T-helper 17 cell (primary cell): ENCODE results near the gene ELFN1. TPM values are rescaled to one million over a fixed set of nuclear protein-coding genes. Genes with fewer than 3 reads are reported as not detected.

ENCODE experiments used
- ATAC-seq: fragments of 150-1000 bp; cut with Tn5 transposase; 2 replicates; pipeline ENCODE4 v1.10.0; 2021; ENCODE audit warnings: mild to moderate bottlenecking, moderate library complexity
- DNase-seq, 3 donors: peaks; one replicate each; pipeline versions ENCODE4 v3.0.0 to v3.0.0-alpha.2; 2020 to 2021
- H3K9me3 ChIP-seq: one replicate; pipeline ENCODE4 v1.7.0; 2013; ENCODE audit warnings: low read length, mild to moderate bottlenecking; ENCODE audit not compliant: control insufficient read depth, poor library complexity, severe bottlenecking
- H3K27ac Mint-ChIP-seq: one replicate; pipeline ENCODE4 v1.8.0; 2022; ENCODE audit warnings: mild to moderate bottlenecking, moderate library complexity, mixed read lengths
- H3K27me3 Mint-ChIP-seq: one replicate; pipeline ENCODE4 v1.8.0; 2022; ENCODE audit warnings: mixed read lengths
- H3K36me3 Mint-ChIP-seq: one replicate; pipeline ENCODE4 v1.8.0; 2022; ENCODE audit warnings: low read depth, mixed read lengths
- H3K4me1 Mint-ChIP-seq: one replicate; pipeline ENCODE4 v1.8.0; 2022; ENCODE audit warnings: mild to moderate bottlenecking, mixed read lengths
- H3K4me3 Mint-ChIP-seq: one replicate; pipeline ENCODE4 v1.8.0; 2022; ENCODE audit warnings: mild to moderate bottlenecking, moderate library complexity, mixed read lengths
- total RNA-seq, 4 donors: library from RNA in 2 of 4; stranded (reverse) in 2 of 4; gene quantifications; one replicate each; pipeline ENCODE4 v1.2.3 and lab custom pipeline; 2022 to 2026

The ELFN1 gene
- total RNA-seq, 2 donors from 2014 or later, result not detected

- Mint-ChIP-seq H3K4me3 (no peak overlapping the region), H3K36me3 (peaks cover 2% of the 10 kb centered on the region), H3K4me1 (no peaks in the 10 kb centered on the region), H3K27me3 (peaks cover 13% of the 10 kb centered on the region), H3K27ac (no peak overlapping the region)
- ATAC-seq, result no peak
- no peaks in the 10 kb centered on the region for H3K9me3 ChIP-seq
- no peak for DNase-seq
Measured at GRCh38 chr7:1637155-1637554, 32.9 kb upstream of the ELFN1 start.

GRCh38 chr7:1638215-1638661 is 31.8 kb upstream of the ELFN1 start:
- DNase-seq (no peak), ATAC-seq (no peak)
- Mint-ChIP-seq H3K27me3 (peaks cover 8% of the 10 kb centered on the region), H3K36me3 (peaks cover 2% of the 10 kb centered on the region), H3K27ac (no peak overlapping the region), H3K4me3 (no peak overlapping the region), H3K4me1 (peaks cover 2% of the 10 kb centered on the region)
- H3K9me3 ChIP-seq, result no peaks in the 10 kb centered on the region

DNA sequence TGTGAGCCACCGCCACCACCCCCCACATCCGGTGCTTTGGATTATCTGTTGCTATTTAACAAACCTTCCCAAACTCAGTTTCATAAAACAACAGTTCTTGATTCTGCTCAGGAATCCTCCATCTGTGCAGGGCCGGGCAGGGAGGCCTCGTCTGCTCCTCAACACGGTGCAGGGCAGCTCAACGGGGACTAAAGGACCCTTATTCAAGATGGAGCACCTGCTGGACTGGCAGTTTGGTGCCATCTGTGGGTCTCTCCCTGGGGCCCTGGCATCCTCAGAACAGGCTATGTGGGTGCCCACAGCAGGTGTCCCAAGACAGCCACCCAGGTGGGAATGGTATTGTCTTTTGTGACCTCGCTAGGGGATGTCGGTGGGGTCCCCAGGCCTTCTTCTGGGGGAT is 31.0 kb upstream of the ELFN1 start:
- H3K27ac Mint-ChIP-seq, result no peak overlapping the region
- H3K36me3 Mint-ChIP-seq, result peaks cover 2% of the 10 kb centered on the region
- H3K27me3 Mint-ChIP-seq, result peaks cover 12% of the 10 kb centered on the region
- no peak overlapping the region for H3K4me3 Mint-ChIP-seq
- H3K9me3 ChIP-seq, result no peaks in the 10 kb centered on the region
- ATAC-seq (no peak), DNase-seq (no peak)
- H3K4me1 Mint-ChIP-seq, result peaks cover 2% of the 10 kb centered on the region

- peaks cover 2% of the 10 kb centered on the region for H3K4me1 Mint-ChIP-seq
- H3K9me3 ChIP-seq, result no peaks in the 10 kb centered on the region
- peaks cover 2% of the 10 kb centered on the region for H3K36me3 Mint-ChIP-seq
- DNase-seq (no peak), ATAC-seq (no peak)
- H3K4me3 Mint-ChIP-seq, result no peak overlapping the region
- peaks cover 18% of the 10 kb centered on the region for H3K27me3 Mint-ChIP-seq
- H3K27ac Mint-ChIP-seq, result no peak overlapping the region
Measured at GRCh38 chr7:1639532-1640175, 30.4 kb upstream of the ELFN1 start.

DNA sequence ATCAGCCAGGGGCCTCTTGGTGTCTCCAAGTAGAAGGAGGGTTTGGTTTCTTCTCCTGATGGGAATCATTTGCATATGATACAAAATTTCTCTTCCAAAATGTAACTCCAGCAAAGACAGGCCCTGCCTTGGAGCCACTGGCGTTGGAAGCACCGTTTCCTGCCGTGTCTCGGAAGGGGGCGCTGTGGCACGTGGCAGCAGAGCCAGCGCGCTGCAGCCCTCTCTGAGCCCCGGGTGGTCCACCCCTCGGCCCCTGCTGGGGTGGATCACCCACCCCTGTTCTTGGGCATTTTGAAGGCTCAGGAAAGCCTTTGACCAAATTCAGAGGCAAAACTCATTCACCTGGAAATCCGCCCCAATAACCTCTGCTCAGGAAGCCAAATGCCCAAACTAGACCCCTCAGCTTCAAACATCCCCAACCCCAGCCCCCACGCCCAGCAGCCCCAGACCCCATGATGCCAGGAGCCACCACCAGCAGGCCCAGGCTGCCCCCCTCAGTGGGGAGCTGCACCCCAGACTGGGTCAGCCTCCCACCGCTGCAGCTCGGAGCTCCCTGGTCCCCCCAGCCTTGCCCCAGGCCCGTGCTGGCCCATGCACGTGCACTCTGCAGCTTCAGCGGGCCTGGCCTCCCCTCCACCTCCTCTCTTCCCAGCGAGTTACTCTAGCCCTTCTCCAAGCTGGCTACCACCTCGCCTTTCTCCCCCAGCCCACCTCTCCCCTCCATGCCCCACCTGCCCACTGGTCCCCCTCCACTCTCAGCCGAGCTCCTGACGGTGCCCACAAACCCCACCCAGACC is 29.5 kb upstream of the ELFN1 start:
- no peak for DNase-seq
- peaks cover 2% of the 10 kb centered on the region for H3K4me1 Mint-ChIP-seq
- H3K27ac Mint-ChIP-seq, result no peak overlapping the region
- H3K9me3 ChIP-seq, result no peaks in the 10 kb centered on the region
- ATAC-seq, result no peak
- H3K36me3 Mint-ChIP-seq, result peaks cover 2% of the 10 kb centered on the region
- H3K4me3 Mint-ChIP-seq, result no peak overlapping the region
- peaks cover 21% of the 10 kb centered on the region for H3K27me3 Mint-ChIP-seq

GRCh38 chr7:1641173-1641572 is 28.9 kb upstream of the ELFN1 start:
- no peaks in the 10 kb centered on the region for H3K9me3 ChIP-seq
- H3K27ac Mint-ChIP-seq, result no peak overlapping the region
- no peak overlapping the region for H3K4me3 Mint-ChIP-seq
- peaks cover 2% of the 10 kb centered on the region for H3K4me1 Mint-ChIP-seq
- peaks cover 21% of the 10 kb centered on the region for H3K27me3 Mint-ChIP-seq
- no peak for ATAC-seq
- H3K36me3 Mint-ChIP-seq, result peaks cover 2% of the 10 kb centered on the region
- DNase-seq, result no peak

- H3K9me3 ChIP-seq, result no peaks in the 10 kb centered on the region
- DNase-seq (no peak), ATAC-seq (no peak)
- Mint-ChIP-seq H3K27ac (no peak overlapping the region), H3K4me3 (no peak overlapping the region), H3K36me3 (peaks cover 2% of the 10 kb centered on the region), H3K4me1 (peaks cover 2% of the 10 kb centered on the region), H3K27me3 (peaks cover 21% of the 10 kb centered on the region)
Measured at GRCh38 chr7:1641661-1642260, 28.3 kb upstream of the ELFN1 start.

GRCh38 chr7:1642291-1642731 is 27.8 kb upstream of the ELFN1 start:
- Mint-ChIP-seq H3K4me1 (peaks cover 2% of the 10 kb centered on the region), H3K27me3 (peaks cover 25% of the 10 kb centered on the region), H3K36me3 (peaks cover 2% of the 10 kb centered on the region), H3K27ac (no peak overlapping the region), H3K4me3 (no peak overlapping the region)
- DNase-seq (no peak), ATAC-seq (no peak)
- H3K9me3 ChIP-seq, result no peaks in the 10 kb centered on the region

DNA sequence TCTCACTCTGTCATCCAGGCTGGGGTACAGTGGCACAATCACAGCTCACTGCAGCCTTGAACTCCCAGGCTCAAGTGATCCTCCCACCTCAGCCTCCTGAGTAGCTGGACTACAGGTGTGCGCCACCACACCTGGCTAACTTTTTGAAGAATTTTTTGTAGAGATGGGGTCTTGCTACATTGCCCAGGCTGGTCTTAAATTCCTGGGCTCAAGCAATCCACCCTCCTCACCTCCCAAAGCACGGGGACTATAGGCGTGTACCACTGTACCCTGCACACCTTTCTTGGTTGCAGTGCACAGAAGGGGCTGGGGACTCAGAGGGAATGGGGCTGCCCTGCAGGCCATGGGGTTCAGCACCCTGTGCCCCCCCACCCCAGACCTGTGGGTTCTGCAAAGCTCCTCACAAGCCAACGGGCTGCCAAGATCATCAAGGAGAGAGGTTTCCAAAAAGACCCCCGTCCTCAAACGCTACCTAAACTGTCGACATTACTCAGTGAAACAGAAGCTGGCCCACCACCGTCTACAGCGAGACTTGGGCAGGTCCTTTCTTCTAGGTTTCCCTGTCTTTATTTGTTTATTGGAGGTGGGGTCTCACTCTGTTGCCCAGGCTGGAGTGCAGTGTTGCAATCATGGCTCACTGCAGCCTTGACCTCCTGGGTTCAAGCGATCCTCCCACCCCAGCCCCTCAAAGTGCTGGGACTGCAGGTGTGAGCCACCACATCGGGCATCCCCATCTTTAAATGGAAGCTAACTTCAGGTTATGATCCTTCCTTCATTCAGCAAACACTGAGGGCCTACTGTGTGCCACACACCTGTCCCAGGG is 26.6 kb upstream of the ELFN1 start:
- Mint-ChIP-seq H3K36me3 (peaks cover 2% of the 10 kb centered on the region), H3K27me3 (peaks cover 27% of the 10 kb centered on the region), H3K27ac (no peak overlapping the region), H3K4me3 (no peak overlapping the region), H3K4me1 (peaks cover 2% of the 10 kb centered on the region)
- DNase-seq, result no peak
- no peaks in the 10 kb centered on the region for H3K9me3 ChIP-seq
- no peak for ATAC-seq

- Mint-ChIP-seq H3K27ac (no peak overlapping the region), H3K27me3 (peaks cover 37% of the 10 kb centered on the region), H3K4me3 (no peak overlapping the region), H3K4me1 (peaks cover 2% of the 10 kb centered on the region), H3K36me3 (peaks cover 2% of the 10 kb centered on the region)
- DNase-seq (no peak), ATAC-seq (no peak)
- no peaks in the 10 kb centered on the region for H3K9me3 ChIP-seq
Measured at GRCh38 chr7:1644341-1645070, 25.6 kb upstream of the ELFN1 start.

DNA sequence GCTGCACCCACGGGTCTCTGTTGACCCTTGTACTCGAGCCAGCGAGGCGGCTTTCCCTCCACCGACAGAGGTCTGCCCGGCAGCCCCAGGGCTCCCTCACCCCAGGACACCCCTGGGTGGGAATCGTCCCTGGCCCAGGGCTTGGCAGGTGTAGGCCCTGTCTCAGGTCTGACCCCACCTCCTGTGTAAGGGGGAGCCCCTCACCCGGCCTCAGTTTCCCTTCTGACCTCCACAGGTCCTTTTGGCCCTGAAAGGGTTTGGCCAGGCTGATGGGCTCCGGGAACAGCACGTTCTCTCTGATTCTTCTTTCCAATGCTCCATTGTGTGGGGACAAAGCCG is 25.0 kb upstream of the ELFN1 start:
- Mint-ChIP-seq H3K4me1 (peaks cover 2% of the 10 kb centered on the region), H3K27me3 (peaks cover 42% of the 10 kb centered on the region), H3K4me3 (no peak overlapping the region), H3K36me3 (peaks cover 2% of the 10 kb centered on the region), H3K27ac (no peak overlapping the region)
- H3K9me3 ChIP-seq, result no peaks in the 10 kb centered on the region
- DNase-seq, result no peak
- no peak for ATAC-seq

- H3K27ac Mint-ChIP-seq, result no peak overlapping the region
- no peaks in the 10 kb centered on the region for H3K9me3 ChIP-seq
- peaks cover 2% of the 10 kb centered on the region for H3K4me1 Mint-ChIP-seq
- ATAC-seq (no peak), DNase-seq (no peak)
- peaks cover 42% of the 10 kb centered on the region for H3K27me3 Mint-ChIP-seq
- peaks cover 2% of the 10 kb centered on the region for H3K36me3 Mint-ChIP-seq
- no peak overlapping the region for H3K4me3 Mint-ChIP-seq
Measured at GRCh38 chr7:1645476-1645875, 24.6 kb upstream of the ELFN1 start.
